Cerebellar cortex (tissue), 1 donor: Measurements from ENCODE around the gene UBE2I.

Experiments used
- DNase-seq: peaks from one replicate; pipeline ENCODE4 v3.0.0-alpha.2; 2015; ENCODE audit warnings: low spot score

The UBE2I gene

DNA sequence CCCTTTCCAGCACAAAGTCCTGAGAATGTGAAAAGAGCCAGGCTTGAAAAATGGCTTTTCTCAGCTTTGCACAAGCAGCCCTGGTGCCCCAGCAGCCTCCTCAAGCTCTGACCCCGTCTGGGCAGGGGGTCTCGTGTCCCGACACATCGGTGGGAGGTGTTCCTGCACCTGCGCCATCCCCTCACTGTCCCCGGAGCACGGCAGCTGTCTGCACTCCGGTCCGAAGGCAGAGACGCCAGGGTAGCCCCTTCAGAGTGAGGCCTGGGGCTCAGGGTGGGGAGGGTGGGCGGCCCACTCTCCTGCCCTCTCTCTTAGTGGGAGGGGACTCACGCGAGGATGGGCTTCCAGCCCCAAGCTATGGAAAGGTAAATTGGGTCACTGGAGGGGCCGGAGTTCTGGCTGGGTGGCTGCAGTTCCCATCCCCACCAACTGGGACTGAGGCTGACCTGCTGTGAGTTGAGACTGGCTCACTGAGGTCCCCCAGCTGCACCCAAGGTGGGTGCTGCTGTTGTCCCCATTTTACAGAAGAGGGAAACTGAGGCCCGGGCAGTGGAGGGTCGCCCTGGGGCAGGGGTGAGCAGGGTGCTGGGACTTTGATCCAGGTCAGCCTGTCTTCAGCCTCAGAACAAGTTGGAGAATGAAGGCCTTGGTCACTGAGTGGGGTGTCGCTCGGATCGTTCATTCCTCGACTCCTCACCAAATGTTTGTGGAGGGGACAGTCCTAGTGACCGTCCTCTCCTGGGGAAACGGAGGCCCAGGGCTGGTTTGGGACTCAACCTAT is 21.7 kb downstream of the UBE2I start:
- no peak for DNase-seq

DNA sequence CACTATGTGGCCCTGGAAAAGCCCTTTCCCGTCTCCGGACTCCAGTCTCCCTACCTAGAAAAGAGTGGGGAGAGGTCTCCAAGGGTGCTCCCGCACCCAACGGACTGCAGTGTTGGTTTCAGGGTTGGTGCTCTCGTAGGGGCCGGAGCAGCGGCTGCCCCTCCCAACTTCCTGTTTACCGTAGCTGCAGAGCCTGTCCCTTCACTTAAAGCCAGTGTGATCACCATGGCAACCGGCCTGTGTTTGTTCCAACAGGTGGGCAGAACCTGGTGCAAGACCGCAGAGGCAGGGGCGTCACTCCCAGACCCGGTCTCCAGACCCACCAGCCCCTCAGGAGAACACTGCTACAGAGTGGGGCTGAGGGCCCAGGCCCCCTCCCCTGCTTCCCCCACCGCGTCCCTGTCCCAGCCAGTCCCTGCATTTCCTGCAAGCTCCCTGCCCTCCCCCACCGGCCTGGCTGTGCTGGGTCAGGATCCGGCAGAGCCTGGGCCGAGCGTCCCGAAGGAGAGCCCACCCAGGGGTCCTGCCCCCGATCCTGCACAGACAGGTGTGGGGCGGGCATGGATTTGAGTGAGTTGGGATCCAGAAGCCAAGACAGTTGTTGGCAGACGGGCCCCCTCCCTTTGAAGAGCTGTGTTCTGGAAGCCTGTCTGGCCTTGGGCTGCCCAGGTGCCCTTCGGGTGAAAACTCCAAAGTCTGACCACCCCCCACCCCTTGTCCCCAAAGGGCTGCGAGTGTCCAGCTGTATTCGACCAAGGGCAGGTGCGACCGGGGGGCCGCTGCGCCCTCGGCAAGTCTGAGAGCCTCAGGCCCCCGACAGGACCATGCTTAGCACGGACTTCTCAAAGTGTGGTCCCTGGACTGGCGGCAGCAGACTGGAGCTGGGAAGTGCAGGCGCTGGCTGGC is 22.5 kb downstream of the UBE2I start:
- DNase-seq: no peak

DNA sequence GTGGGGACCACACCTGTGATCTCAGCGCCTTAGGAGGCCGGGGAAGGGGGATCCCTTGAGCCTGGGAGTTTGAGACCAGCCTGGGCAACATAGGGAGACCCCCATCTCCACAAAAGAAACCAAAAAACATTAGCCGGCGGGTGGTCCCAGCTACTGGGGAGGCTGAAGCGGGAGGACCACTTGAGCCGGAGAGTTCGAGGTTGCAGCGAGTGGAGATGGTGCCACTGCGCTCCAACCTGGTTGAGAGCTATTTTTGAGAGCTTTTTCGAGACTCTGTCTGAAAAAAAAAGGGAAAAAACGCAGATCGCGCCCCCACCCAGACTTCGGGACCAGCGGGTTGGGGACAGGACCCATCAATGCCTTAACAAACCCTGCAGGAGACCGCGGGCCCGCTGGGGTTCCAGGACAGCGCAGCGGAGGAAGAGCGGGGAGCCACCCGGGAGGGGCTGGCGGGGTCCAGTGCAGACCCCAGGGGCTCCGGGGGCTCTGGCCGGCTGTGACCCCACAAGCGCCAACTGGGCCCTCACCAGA is 23.2 kb downstream of the UBE2I start:
- no peak for DNase-seq

DNA sequence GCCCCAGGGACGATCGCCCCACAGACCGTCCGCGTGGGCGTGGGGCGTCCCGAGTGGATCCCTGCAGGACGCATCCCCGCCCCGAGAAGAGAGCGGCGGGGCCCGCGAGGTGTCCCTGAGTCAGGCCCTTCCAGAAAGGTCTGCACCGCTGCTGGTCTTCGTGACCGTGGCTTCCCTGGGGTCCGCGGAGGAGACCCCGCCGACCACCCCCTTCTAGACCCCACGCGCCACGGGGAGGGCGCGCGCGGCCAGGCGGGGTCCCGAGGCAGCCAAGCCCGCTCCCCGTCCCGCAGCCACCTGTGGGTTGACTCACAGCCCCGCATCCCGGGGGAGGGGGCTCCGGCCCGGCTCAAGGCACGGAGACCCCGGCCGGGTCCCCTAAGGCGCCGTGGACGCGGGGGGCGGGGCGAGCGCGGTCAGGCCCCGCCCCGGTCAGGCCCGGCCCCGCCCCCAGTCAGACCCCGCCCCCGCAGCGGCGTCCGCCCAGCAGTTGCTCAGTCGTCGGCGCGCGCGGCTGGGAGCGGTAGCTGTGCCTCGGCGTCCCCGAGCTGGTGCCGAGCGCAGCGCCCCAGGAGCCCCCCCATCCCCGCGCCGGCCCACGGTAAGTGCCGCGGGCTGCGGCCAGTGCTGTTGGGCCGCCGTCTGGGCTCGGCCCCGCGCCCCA is 23.8 kb downstream of the UBE2I start, which contains the start of gene BAIAP3:
TSS of gene BAIAP3 (plus strand) at position 497 of the 664 bp plus-strand sequence. CDS start 4,905 bp downstream, outside the sequence.
- no peak for DNase-seq

DNA sequence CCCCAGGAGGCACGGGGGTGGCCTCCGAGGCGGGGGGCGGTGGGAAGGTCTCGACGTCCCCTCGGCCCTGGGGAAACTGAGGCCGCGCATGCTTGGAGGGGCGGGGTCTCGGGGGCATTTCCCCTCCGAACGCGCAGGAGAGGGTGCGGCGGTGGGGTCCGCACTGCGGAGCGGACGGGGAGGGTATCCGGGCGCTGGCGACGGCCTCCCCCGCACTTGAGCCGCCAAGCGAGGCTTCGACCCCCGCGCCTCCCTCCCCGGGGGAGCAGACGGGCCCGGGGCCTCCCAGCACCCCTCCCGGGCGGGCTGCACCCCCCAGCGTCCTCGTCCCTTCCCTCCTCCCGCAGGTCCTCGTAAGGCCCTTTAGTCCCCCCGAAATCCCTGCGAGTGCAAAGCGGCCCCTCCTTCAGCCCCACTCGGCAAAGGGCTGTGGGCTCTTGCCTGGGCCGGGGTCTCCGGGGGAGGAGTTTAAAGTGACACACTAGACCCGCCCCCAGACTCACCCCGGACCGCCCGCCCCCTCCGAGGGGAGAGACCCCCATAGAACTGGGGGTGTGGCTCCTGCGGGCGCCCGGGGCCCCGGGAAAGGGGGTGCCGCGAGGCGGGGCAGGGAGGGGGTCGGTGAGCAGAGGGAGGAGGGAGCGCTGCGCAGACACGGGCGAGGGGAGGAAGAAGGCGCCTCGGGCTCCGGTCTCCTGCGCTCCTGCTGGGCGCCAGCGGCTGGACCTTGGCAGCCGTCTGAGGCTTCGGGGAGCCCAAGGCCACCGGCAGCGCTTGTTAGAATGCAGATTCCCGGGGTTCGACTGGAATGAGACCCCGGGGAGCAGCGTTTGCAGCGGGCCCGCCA is 24.6 kb downstream of the UBE2I start:
- DNase-seq: no peak

DNA sequence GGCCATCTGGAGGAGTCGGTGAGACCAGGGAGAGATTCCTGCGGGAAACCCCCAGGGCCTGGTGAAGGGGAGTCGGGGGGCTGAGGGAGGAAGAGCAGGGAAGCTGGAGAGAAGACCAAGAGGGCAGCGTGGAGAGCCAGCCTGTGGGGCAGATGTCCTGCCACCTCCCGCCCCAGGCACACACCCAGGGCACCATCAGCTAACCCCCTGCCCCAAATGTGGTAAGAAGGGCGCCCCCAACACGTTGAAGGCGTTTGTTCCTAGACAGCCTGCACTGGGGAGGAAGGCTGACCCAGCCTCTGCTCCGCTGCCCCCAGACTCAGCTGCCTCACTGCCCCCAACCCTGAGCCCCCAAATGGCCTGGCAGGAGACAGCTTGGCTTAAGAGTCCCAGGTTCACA is 25.3 kb downstream of the UBE2I start:
- DNase-seq: no peak

DNA sequence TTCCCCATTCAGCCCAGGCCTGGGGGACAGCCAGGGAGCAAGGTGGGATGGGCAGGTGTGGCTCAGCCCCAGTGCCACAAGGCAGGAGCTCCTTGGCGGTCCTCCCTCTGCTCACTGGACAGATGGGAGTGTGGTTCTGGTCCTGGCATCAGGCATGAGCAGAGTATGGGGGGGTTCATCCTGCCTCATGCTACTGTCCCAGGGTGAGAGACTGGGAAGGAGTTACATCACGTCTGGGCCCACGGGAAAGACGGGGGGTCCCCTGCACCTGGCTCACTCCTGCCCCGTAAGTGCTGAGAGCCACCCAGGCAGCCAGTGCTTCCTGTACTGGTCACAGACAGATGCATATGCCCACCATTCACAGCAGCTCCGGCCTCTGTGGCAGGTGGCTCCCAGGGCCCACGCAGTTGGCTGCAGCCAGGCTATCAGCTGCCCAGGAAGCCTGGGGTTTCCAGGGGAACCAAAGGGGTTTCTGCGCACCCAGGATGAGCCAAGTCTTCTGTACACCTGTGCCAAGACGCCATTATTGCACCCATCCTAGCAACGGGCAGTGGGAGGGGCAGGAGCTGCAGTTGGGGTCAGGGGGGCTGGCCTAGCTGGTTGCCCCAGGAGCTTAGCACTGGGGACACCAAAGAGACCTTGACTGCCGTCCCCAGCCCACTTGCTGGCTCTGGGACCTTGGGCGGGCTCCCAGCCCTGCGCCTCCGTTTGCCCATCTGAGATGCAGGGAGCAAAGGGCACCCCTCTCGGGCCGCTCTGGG is 26.0 kb downstream of the UBE2I start:
- DNase-seq: no peak

DNA sequence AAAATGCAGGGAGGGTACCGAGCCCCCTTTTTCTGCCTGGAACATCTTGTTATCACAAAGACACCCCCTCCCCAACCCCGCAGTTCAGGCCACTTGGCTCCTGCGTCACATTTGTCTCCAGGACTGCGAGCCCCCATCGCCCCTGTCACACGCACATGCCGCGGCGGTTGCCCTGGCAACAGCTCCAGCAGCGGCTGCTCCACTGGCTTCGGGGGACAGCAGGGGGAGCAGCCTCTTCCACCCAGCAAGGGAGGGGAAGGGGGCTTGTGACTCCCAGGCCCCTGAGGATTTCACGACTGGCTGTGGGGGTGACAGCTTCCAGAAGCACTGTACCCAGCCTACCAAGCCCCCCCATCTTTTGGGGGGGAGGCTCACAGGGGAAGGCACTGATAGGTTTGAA is 26.6 kb downstream of the UBE2I start:
- no peak for DNase-seq

DNA sequence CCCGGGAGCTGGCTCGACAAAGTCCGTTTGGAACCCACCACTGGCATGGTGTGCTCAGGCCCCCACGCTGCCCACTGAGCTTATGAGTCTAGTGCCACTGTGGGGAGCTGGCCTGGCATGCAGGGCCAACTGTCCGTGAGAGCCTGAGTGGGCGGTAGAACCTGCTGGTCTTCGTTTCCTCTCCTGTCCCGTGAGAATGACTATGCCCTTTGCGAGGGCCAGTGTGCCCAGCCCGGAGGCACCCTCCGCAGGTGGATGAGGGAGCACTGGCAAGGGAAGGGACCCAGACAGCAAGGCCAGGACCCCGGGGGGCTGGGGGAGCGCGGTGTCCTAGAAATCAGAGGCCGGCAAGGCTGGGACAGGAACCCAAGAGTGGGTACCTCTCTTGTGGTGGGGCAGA is 27.2 kb downstream of the UBE2I start:
- no peak for DNase-seq

DNA sequence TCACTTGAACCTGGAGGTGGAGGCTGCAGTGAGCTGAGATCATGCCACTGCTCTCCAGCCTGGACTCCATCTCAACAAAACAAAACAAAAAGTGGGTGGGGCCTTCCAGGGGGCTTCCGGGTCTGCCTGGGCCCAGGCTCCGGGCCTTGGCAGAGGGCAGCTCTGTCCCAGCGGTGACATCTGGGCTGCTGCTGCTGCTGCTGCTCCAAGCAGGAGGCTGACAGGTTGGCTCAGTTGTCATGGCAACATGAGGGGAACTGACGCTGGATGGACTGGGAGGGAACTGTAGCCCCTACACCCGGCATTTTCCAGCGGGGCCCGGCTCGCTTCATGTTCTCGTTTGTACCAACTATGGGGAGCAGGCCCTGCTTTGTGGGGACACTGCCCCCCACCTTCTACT is 28.1 kb downstream of the UBE2I start:
- DNase-seq: no peak

DNA sequence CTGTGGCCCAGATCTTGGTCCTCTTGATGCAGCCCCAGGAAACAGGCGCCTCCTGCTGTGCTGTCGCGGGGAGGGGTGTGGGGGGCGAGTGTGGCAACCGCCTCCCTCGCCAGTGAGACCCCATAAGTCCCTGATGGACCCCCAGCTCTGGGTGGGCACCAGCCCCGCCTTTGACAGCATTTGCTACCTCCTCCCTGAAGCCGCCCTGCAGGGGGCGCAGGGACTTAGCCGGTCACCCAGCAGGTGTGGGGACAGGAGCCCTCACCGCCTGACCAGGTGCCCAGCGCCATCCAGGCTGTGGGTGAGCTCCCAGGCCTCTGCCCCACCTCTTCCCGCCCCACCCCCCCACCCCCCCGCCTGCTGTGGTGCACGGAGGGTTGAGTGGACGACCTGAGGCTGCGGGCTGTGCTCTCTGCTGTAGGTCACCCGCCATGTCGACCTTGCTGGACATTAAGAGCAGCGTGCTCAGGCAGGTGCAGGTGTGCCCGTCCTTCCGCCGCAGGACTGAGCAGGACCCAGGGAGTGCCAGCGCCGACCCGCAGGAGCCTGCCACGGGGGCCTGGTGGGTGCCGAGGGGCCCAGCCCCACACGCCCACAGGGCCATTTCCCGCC is 28.8 kb downstream of the UBE2I start:
- DNase-seq: no peak

DNA sequence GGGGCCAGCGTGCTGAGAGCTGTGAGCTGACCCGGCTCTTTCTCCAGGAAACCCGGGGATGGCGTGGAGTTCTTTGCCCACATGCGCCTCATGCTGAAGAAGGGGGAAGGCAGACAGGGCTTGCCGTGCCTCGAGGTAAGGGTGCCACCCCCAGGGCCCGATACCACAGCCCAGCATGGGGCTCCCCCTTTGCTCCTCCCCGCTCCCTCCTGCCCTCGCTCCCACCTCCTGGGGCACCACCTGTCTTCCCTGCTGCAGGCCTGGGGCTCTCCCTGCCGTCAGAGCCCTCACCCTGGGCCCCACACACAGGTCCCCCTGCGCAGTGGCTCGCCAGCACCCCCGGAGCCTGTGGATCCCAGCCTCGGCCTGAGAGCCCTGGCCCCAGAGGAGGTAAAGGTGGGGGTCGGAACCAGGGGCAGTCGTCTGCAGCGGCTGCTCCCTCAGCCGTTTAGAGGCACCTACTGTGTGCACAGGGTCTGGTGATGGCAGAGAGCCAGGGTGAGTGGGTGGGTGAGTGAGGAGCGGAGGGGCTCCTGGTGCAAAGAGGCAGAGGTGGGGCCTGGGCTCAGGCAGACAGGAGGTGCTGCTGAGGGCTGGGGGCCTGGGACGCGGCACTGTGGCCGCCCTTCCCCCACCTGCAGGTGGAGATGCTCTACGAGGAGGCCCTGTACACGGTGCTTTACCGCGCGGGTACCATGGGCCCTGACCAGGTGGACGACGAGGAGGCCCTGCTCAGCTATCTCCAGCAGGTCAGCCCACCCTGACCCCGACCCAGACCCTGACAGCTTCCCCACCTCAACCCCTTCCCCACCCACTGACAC is 29.6 kb downstream of the UBE2I start:
- DNase-seq: no peak

DNA sequence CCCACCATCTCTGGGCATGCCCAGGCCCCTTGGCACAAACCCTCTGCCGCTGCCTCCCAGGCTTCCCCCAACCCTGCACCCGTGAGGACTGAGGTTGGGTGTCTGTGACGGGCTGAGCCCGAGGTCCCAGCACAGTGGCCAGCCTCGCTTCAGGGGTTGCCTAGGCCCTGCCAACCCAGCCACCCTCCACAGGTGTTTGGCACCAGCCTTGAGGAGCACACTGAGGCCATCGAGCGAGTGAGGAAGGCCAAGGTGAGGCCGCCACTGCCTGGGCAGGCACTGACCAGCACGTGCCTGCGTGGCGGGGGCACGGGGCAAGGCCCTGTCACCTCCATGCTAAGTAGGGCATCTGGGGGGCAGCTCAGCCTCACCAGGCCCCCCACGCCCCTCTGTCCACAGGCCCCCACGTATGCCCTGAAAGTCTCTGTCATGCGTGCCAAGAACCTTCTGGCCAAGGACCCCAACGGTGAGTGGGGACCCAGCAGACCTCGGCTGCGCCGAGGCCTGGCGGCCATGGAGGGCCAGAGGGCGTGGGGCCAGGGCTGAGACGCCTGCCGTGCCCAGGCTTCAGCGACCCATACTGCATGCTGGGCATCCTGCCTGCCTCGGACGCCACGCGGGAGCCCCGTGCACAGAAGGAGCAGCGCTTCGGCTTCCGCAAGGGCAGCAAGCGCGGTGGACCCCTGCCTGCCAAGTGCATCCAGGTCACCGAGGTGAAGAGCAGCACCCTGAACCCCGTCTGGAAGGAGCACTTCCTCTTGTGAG is 31.5 kb downstream of the UBE2I start:
- no peak for DNase-seq

DNA sequence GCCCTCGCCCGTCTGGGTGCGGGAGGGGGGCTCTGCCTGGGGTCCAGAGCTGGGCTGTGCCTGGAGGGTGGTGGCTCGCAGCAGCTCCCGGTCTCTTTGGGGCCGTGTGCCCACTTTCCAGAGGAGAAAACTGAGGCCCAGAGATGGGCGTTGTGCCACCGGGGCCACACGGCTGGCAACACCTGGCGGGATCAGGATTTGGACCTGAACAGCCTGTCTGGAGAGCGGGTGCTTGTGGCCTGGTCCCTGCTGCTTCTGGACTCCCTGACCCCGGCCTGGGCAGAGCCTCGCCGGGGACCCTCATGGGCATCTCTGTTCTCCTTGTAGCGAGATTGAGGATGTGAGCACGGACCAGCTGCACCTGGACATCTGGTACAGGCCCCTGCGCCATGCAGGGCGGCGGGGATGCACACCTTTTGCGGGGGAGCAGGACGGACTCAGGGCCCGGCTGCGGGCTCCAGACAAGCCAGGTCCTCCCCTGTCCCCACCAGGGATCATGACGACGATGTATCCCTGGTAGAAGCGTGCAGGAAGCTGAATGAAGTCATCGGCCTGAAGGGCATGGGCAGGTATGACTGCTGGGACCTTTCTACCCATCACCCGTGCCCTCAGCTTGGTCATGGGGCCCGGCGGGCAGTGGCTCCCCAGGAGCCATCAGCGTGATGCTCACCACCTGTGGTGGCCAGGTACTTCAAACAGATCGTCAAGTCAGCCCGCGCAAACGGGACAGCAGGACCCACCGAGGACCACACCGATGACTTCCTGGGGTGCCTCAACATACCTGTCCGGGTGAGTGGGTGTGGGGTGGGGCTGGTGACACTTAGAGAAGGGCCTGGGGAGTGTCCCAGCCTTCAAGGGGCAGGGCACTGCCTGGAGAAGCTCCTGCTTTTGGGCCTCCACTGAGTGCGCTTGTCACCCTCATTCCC is 32.3 kb downstream of the UBE2I start:
- DNase-seq: no peak

DNA sequence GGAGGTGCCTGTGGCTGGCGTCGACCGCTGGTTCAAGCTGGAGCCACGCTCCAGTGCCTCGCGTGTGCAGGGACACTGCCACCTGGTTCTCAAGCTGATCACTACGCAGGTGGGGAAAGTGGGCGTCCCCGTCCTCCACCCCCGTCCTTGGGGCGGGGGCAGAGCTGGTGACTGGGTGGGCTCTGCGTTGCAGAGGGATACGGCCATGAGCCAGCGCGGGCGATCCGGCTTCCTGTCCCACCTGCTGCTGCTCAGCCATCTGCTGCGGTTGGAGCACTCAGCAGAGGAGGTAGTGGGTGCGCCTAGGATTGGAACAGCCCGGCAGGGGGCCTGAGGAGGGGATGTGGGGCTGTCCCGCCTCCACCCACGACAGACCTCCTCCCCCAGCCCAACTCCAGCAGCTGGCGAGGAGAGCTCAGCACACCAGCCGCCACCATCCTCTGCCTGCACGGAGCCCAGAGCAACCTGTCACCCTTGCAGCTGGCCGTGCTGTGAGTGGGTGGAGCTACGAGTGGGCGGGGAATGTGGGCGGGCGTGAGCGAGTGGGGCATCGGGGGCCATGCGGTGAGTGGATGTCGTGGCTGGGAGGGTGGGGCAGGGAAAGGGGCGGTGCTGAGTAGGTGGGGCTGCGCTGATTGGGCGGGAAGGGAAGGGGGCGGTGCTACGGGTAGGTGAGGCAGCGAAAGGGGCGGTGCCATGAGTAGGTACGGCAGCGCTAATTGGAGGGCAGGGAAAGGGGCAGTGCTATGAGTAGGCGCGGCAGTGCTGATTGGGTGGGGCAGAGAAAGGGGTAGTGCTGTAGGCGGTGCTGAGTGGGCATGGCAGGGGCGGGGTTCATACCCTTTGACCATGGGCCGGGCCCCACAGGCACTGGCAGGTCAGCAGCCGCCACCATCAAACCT is 33.3 kb downstream of the UBE2I start:
- peak; percentile 95 for DNase-seq
